Islet of Langerhans (tissue), 1 donor: ENCODE results near the gene CLEC4C.
"Not testable (repeated sequence)": the region's sequence is repeated elsewhere in the genome, so short reads cannot be mapped to it uniquely, and the experiment has no call there.

Experiments
- FAIRE-seq: peaks from one replicate; lab custom pipeline; 2011; peaks lifted over from hg19 to GRCh38; lab: Jason Lieb, UNC

Gene CLEC4C, protein sequence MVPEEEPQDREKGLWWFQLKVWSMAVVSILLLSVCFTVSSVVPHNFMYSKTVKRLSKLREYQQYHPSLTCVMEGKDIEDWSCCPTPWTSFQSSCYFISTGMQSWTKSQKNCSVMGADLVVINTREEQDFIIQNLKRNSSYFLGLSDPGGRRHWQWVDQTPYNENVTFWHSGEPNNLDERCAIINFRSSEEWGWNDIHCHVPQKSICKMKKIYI

DNA sequence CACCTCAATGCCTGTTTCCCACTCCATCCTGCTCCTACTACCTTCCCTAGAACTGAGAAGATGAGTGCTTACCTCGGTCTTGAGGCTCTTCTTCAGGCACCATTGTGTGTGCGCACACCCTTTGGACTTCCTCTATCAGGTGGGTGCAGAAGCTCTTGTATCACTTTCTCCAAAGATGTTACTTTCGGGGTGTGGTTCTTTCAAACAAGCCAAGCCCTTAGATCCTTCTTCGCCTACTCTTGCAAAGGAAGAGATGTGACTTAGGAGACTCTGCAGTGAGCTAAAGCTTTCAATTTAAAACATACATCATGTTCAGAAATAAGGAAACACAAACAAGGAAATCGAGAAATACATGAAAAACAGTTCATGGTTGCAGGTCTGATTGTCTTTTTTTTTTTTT lies at the start of gene CLEC4C:
Gene CLEC4C, minus strand, starts transcription at position 130 of the 400 bp plus-strand sequence. Its CDS starts 27 bp downstream, at position 103.
- FAIRE-seq, result no peak

DNA sequence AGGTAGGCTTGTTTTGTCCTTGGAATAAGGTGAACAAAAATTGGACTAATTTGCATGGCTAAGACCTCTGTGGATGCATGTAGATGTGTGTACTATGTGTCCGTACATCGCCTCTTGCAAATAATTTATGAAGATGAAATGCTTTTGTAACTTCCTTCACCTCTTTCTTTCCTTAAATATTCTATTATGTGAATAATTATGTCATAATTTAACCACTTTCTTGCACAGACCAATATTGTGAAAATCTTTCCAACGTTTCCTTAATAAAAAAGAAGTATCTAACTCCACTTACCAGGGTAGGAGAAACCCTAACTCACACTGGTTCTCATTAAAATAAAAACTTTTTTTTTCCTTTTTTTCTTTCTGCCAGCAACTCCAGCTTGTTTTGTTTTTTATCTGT lies 46.0 kb upstream of the CLEC4C start:
- no peak for FAIRE-seq

DNA sequence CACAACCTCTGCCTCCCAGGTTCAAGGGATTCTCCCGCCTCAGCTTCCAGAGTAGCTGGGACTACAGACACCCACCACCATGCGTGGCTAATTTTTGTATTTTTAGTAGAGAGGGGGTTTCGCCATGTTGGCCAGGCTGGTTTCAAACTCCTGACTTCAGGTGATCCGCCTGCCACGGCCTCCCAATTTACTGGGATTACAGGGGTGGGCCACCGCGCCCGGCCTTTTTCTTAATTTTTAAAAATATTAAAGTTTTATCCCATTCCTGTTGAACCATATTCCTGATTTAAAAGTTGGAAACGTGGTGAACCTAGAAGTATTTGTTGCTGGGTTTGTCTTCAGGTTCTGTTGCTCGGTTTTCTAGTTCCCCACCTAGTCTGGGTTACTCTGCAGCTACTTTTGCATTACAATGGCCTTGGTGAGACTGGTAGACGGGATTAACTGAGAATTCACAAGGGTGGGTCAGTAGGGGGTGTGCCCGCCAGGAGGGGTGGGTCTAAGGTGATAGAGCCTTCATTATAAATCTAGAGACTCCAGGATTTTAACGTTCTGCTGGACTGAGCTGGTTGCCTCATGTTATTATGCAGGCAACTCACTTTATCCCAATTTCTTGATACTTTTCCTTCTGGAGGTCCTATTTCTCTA lies 41.8 kb upstream of the CLEC4C start, which contains the start of gene NANOG:
Gene NANOG, plus strand, starts transcription at position 519 of the 645 bp plus-strand sequence. CDS start 213 bp downstream, outside the sequence.
- not testable (repeated sequence) for FAIRE-seq

DNA sequence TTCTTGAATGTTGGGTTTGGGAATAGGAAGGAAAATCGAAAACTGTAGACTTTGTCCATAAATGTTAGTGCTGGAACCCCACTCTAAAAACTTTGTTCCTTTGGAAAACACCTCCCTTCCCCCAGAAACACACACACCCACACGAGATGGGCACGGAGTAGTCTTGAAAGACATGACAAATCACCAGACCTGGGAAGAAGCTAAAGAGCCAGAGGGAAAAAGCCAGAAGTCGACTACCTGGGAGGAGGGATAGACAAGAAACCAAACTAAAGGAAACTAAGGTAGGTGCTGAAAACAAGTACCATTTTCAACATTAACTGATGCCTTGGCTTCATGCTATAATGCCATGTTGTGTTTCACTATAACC lies 41.1 kb upstream of the CLEC4C start:
- no peak for FAIRE-seq

DNA sequence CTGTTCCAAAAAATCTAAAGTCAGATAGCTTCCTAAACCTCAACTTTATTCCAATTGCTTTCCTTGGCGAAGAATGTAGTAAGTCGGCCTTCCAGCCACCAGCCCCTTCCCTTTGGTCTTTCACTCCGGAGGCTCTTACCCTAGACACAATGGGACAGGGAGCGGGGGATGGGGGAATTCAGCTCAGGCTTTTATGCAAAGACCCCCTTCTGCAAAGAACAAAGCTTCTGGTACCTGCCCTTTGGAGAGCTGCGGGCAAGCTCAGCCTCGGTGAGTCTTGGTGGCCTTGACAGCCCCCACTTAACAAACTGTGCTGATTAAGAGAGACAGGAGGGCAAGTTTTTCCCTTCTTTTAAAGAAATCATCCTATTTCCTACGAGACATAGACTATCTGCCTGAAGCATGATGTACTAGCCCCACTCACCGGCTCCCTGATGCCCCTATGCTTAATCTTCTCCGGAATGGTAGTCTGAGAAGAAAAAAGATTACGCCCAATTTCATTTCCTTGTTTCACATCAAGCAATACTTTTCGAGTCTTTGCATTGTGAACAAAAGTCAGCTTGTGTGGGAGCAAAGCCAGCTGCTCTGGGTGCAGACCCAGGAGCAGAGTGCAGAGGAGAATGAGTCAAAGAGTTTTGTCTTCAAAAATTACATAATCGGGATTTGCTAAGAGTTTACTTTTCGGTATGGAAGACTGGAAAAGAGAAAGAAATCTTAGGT lies 40.6 kb upstream of the CLEC4C start:
- FAIRE-seq, result no peak

DNA sequence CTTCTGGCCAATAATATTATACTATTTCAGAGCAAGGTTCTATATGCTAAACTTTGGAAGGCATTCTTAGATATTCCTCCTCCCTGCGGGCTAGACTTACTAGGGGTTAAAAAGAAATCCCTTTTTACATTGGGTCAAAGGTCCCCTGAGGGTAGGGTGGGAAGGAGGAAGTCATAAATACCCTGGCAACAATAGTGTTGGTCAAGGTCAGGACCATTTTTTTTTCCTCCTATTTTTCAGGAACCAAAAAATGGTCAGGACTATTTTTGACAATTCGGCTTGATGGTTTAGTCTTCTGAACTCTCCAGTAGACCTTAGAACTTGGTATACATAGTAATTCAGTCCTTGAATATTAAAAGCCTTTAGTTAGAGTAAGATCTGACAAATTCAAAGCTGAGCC lies 37.5 kb upstream of the CLEC4C start:
- FAIRE-seq, result no peak

DNA sequence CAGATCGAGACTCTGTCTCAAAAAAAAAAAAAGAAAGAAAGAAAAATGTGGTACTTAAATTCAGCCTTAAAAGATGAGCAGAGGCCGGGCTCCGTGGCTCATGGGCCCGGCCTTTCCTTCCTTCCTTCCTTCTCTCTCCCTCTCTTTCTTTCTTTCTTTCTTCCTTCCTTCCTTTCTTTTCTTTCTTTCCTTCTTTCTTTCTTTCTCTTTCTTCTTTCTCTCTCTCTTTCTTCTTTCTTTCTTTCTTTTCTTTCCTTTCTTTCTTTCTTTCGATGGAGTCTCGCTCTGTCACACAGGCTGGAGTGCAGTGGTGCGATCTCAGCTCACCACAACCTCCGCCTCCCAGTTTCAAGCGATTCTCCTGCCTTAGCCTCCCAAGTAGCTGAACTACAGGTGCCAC lies 36.3 kb upstream of the CLEC4C start:
- FAIRE-seq, result not testable (repeated sequence)

DNA sequence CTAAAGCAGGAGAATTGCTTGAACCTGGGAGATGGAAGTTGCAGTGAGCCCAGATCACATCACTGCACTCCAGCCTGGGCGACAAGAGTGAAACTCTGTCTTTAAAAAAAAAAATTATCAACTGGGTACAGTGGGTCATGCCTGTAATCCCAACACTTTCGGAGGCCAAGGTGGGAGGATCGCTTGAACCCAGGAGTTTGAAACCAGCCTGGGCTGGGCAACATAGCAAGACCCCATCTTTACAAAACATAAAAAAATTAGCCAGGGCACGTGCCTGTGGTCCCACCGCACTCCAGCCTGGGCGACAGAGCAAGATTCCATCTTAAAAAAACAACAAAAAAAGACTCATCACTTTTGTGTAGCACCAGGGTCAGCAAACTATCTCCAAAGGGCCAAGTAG lies 34.9 kb upstream of the CLEC4C start:
- FAIRE-seq, result no peak

DNA sequence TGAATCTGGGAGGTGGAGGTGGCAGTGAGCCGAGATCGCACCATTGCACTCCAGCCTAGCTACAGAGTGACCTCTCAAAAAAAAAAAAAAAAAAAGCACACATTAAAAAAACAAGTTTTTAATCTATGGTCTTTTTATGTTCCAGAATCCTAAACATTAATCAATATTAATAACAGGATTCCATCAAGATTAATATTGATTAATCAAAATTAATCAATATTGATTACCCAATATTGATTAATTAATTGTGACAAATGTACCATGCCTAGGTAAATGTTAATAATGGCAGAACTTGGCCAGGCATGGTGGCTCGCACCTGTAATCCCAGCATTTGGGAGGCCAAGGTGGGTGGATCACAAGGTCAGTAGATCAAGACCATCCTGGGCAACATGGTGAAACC lies 34.1 kb upstream of the CLEC4C start:
- no peak for FAIRE-seq

DNA sequence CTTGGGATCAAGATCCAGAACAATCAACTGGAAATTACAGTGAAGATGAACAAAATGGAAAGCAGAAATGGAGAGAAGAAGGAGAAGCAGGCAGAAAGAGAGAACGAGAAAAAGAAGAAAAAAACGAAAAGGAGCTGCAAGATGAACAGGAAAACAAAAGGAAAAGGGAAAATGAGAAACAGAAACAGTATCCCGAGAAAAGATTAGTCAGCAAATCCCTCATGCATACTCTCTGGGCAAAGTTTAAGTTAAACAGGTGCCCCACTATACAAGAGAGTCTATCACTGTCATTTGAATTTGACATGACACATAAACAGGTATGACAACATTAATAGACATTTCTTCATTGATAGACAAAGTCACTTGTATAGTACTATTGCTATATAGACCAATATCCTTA lies 22.8 kb upstream of the CLEC4C start:
- FAIRE-seq, result no peak

DNA sequence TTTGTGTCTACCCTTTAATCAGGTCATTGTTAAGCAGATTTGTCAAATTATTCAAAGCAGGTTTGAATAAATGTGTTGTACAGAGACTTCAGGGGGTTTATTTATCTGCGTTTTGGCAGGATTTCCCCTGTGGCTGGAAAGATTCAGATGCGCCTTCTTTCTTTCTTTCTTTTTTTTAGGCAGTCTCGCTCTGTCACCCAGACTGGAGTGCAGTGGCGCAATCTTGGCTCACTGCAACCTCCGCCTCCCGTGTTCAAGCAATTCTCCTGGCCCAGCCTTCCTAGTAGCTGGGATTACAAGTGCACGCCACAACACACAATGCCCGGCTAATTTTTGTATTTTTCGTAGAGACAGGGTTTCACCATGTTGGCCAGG lies 11.6 kb upstream of the CLEC4C start:
- no peak for FAIRE-seq

DNA sequence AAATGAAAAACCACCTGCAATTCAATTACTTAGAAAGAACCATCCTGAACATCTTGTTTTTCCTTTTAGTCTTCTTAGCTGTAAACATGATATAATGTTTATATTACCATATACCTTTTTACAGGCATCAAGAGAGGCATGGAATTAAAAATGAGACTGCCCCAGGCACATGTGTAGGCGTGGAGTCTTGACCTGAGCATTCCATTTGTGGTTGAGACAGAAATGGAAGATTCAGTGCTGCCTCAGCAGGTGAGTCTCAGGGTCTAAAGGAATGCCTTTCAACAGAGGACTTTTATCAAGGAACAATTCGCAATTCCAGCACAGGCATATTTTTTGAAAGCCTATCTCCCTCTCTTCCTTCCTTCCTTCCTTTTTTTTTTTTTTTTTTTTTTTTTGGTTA lies 9.8 kb upstream of the CLEC4C start:
- no peak for FAIRE-seq

DNA sequence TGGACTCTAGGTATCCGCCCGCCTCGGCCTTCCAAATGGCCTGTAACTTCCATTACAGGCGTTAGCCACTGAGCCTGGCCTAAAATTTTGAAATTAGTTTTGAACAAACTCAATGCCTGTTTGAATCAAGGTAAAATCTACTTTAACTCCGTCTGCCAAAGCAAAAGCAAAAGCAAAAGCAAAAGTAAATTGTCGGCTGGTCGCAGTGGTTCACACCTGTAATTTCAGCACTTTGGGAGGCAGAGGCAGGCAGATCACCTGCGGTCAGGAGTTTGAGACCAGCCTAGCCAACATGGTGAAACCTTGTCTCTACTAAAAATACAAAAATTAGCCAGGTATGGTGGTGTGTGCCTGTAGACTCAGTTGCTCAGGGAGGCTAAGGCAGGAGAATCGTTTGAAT lies 8.5 kb upstream of the CLEC4C start:
- FAIRE-seq, result not testable (repeated sequence)

DNA sequence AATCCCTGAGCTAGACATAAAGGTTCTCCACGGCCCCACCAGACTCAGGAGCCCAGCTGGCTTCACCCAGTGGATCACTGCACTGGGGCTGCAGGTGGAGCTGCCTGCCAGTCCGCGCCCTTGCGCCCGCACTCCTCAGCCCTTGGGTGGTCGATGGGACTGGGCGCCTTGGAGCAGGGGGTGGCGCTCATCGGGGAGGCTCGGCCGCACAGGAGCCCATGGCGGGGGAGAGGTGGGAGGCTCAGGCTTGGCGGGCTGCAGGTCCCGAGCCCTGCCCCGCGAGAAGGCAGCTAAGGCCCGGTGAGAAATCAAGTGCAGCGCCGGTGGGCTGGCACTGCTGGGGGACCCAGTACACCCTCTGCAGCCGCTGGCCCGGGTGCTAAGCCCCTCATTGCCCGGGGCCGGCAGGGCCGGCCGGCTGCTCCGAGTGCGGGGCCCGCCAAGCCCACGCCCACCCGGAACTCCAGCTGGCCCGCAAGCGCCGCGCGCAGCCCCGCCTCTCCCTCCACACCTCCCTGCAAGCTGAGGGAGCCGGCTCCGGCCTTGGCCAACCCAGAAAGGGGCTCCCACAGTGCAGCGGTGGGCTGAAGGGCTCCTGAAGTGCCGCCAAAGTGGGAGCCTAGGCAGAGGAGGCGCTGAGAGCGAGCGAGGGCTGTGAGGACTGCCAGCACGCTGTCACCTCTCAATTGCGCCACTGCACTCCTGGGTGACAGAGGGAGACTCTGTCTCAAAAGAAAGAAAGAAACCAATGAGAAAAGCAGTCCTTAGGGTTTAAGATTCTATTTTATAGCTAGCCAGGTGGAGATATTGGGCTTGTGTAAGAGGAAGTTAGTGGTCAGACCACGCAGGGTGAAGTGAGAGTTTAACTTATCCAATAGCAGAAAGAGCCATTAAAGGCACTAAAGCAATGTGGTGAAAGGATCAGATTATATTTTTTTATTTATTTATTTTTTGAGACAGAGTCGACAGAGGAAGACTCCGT lies 5.1 kb upstream of the CLEC4C start:
- FAIRE-seq, result not testable (repeated sequence)

DNA sequence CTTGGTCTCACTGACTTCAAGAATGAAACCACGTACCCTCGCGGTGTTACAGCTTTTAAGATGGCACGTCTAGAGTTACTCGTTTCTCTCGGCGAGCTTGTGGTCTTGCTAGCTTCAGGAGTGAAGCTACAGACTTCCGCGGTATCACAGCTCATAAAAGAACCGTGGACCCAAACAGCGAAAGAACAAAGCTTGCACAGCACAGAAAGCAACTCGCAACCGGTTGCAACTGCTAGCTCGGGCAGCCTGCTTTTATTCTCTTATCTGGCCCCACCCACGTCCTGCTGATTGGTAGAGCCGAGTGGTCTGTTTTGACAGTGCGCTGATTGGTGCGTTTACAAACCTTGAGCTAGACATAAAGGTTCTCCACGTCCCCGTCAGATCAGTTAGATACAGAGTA lies 4.2 kb upstream of the CLEC4C start:
- no peak for FAIRE-seq

DNA sequence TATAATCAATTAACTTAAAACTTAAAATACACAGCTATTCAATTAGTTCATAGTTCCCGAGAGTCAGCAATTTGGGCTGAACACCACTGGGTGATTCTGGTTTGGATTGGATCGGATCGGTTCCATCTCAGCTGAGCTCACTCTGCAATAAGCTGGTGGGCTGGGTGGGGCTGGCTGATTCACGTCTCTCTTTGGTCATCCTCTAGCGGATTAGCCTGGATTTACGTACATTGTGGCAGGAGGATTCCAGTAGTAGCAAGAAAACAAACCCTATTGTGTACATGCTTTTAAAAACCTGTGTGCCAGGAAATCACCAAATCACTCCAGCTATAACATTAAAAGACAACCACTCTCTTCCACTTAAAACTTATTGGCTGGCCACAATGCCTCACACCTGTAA lies 3.2 kb upstream of the CLEC4C start:
- FAIRE-seq, result no peak

DNA sequence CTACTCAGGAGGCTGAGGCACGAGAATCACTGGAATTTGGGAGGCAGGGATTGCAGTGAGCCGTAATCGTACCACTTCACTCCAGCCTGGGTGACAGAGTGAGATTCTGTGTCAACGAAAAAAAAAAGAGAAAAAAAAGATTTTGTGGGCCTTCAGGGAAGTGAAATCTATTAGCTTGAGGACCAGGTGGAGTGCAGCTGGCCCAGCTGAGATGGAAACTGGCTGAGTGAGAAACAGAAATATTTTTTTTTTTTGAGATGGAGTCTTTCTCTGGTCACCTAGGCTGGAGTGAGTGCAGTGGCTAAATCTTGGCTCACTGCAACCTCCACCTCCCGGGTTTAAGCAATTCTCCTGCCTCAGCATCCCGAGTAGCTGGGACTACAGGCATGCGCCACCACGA lies 2.3 kb upstream of the CLEC4C start:
- FAIRE-seq, result no peak

DNA sequence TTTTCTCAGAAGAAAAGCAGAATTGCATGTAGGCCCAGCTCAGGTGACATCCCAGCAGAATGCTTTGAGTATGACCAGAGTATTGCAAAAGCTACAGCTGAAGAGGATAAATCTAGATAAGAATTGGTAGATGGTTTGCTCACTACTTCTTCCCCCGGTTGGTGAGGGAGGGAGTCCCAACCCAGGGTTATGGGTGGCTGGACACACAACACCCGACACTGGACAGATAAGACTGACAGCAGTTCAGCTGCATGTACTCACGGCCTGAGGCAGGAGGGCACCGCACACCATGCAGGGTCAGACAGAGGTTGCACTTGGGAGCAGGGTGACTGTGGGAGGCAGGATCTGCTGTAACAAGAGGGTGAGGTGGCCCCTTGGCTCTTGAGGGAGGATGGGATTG lies 1.7 kb upstream of the CLEC4C start:
- FAIRE-seq, result no peak

DNA sequence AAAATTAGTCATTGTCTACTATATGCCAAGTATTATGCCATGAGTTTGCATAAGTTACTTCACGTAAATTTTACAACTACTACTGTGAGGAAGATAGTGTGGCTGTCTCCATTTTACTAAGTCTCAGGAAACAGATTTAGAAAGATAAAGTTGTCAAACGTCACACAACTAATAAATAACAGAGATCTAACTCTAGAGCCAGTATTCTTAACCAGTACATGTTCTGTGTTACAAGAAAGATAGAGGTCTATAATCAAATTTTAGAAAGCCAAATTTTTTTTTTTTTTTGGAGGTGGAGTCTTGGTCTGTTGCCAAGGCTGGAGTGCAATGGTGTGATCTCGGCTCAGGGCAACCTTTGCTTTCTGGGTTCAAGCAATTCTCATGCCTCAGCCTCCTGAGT lies 14.2 kb downstream of the CLEC4C start:
- no peak for FAIRE-seq

DNA sequence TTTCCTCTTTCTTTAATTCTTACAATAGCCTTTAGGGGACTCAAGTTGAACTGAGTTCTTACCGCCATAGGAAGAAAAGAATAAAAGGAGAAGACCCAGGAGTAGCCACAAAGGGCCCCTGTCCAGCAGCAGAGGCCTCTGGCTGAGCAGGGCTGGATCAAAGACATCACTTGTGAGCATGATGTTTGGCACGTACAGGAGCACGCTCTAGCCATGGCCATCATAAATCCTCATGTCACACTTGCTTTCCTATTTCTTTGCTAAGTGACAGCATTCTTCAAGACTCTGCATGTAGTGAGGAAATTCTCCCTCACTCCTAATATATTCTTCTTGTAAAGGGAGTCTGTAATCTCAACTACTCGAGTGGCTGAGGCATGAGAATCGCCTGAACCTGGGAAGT lies 15.7 kb downstream of the CLEC4C start:
- FAIRE-seq, result no peak

DNA sequence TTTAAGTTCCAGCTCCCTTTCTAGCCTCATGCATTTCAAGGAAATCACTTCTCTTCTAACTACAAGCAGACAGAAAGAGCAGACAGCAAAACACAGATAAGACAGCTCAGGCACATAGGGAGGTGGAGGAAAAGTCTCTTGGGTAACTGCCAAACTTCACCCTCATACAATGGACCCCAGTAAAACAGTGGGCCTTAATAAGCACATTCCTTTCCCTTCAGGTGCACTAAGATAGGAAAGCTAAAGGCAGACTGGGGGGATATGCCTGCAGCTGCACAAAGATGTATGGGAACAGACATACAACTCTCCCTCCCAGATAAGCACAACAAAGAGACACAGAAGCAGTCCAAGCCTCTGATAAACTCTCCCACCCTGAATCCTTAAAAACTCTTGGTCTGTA lies 16.2 kb downstream of the CLEC4C start:
- not testable (repeated sequence) for FAIRE-seq

DNA sequence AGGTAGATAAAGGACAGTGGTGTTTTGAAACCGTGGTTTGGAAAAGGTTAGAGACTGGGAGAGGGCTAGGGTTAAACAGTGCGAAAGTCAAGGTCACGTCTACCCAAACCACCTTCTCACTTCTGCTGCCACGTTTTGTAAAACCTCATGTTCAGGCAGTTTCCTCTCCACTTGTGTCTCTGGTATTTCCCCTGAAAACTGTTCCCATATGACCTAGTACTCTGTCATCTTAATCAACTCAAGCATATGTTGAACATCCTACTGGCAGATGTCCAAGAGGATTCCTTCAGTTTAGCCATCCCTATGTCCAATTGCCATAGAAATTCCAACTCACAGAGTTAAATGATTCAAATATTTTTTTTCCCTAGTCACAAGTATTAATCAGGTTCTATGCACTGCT lies 17.4 kb downstream of the CLEC4C start:
- no peak for FAIRE-seq
